PC-9 (cell line): ENCODE measurements around the gene GLB1L2.

Experiments
- EZH2 ChIP-seq: fragments of 200-600 bp; sonication (generic); IDR thresholded peaks from 2 replicates; pipeline ENCODE4 v1.8.0; 2017; ENCODE audit warnings: antibody characterized with exemption, low read depth
- TF ChIP-seq, protein P1 (sequence below): fragments of 200-600 bp; sonication (generic); conservative IDR thresholded peaks from 2 replicates; pipeline ENCODE4 v1.6.1; 2017; ENCODE audit warnings: mixed run types, antibody characterized with exemption, mild to moderate bottlenecking, moderate library complexity

DNA sequence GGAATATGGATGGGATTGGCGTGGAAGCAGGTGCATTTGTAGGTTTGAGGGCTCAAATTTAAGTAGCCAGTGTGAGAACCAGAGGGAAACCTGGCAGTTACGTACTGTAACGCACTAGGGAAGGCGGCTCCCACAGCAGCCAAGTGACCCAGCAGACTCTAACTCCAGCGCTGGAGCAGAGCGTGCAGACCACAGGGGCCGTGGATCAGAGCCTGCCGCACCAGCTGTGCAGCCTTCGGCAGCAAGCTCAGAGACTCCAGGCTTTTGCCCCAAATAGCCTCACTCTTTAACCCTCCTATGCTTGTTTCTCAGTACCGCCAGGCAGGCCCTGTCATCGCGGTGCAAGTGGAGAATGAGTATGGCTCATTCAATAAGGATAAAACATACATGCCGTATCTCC is 43.3 kb upstream of the GLB1L2 start:
- TF ChIP-seq, protein P1, sequence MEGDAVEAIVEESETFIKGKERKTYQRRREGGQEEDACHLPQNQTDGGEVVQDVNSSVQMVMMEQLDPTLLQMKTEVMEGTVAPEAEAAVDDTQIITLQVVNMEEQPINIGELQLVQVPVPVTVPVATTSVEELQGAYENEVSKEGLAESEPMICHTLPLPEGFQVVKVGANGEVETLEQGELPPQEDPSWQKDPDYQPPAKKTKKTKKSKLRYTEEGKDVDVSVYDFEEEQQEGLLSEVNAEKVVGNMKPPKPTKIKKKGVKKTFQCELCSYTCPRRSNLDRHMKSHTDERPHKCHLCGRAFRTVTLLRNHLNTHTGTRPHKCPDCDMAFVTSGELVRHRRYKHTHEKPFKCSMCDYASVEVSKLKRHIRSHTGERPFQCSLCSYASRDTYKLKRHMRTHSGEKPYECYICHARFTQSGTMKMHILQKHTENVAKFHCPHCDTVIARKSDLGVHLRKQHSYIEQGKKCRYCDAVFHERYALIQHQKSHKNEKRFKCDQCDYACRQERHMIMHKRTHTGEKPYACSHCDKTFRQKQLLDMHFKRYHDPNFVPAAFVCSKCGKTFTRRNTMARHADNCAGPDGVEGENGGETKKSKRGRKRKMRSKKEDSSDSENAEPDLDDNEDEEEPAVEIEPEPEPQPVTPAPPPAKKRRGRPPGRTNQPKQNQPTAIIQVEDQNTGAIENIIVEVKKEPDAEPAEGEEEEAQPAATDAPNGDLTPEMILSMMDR, result no peak
- TF ChIP-seq EZH2, result no peak
